GM12872 (cell line): Measurements from ENCODE around the gene NECTIN3.

Experiments used
- TF ChIP-seq, protein P1 (sequence below): IDR thresholded peaks from 3 replicates; pipeline ENCODE4 v1.5.1; 2011; ENCODE audit warnings: low read depth, mild to moderate bottlenecking, low read length, moderate library complexity; ENCODE audit not compliant: insufficient read depth

Gene NECTIN3

DNA sequence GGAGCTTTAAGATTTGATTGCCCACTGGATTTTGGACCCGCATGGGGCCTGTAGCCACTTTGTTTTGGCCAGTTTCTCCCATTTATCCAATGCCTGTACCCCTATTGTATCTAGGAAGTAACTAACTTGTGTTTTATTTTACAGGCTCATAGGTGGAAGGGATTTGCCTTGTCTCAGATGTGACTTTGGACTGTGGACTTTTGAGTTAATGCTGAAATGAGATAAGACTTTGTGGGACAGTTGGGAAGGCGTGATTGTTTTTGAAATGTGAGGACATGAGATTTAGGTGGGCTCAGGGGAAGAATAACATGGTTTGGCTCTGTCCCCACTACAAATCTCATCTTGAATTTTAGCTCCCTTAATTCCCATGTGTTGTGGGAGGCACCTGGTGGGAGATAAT, 30.7 kb upstream of the NECTIN3 start:
- TF ChIP-seq, protein P1, sequence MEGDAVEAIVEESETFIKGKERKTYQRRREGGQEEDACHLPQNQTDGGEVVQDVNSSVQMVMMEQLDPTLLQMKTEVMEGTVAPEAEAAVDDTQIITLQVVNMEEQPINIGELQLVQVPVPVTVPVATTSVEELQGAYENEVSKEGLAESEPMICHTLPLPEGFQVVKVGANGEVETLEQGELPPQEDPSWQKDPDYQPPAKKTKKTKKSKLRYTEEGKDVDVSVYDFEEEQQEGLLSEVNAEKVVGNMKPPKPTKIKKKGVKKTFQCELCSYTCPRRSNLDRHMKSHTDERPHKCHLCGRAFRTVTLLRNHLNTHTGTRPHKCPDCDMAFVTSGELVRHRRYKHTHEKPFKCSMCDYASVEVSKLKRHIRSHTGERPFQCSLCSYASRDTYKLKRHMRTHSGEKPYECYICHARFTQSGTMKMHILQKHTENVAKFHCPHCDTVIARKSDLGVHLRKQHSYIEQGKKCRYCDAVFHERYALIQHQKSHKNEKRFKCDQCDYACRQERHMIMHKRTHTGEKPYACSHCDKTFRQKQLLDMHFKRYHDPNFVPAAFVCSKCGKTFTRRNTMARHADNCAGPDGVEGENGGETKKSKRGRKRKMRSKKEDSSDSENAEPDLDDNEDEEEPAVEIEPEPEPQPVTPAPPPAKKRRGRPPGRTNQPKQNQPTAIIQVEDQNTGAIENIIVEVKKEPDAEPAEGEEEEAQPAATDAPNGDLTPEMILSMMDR: no peak

DNA sequence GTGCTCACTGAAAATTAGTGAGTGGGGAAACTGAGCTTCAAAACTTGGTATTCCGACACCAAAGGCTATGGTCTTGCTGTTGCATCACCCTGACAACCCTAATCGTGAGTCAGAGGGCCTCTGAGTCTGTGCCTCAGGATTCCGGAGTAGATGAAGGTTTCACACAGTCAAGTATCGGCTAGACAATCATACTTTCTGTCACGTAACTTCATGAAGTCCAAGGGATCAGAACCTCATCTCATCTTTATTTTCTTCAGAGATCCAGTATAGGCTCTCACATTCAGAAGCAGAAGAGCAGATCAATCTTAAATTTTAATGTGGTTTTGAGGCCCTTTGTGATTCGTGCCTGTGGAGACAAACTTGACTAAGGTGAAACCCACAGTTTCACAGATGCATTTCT, 26.1 kb upstream of the NECTIN3 start:
- TF ChIP-seq, protein P1: no peak

DNA sequence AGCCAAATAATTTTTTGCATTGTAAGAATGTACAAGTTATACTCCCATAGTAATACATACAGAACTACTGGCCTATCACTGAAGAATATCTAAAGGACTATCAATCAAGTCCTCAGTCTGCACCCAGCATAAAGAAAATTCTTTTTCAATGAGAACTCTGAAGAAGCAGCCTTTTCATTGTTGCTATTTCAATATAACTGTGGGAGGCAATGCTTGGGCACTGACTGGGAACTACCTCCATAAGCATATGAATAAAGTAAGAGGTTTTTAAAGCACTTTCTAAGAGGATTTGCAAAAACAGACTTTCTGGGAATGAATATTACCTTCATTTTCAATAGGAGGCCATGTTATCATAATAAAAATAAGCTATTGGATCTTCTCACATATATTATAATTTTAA, 24.6 kb upstream of the NECTIN3 start:
- TF ChIP-seq, protein P1: no peak

DNA sequence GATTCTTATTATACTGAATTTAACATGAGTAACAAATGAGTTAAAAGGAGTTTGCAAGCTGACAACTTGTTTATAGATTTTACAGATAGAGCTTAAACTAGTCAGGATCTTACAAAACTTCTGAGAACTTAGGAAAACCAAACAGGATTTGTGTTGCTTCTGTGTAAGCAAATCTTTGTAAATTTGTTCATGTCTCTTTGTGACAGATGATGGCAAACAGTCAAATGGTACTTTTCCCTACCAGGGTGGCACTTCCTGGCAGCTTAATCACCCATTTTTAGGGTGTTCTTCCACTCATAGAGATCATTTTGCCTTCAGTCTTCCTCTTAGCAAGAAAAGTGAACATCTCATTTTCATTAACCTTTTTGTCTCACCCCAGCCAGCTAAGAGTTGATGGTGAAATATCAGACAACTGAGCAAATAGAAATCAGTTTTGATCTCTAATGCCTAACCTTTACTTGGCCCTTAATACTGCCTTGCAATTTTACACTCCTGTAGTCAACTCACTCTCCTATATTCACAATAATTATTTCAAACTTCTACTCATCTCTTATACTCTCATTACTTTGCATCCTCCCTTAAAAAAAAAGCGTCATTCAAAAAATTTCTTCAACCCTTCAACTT, 23.7 kb upstream of the NECTIN3 start:
- TF ChIP-seq, protein P1: no peak

DNA sequence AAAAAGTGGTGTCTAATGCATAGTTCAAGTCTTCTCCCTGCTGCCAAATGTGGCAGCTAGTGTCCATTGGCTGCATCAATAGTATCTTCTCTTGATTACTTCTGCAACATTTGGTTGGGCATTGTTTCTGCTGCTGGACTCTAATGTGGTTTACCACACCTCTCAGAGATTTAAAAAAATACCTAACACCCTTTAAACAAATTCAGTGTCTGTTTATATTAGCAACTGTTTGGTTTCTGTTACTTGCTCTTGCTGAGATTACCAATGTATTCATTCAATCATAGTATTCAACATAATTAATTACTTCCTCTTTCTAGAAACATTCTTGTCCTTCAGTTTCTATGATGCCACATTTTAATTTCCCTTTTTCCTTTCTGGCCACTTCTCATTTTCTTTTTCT, 20.3 kb upstream of the NECTIN3 start:
- TF ChIP-seq, protein P1: no peak

DNA sequence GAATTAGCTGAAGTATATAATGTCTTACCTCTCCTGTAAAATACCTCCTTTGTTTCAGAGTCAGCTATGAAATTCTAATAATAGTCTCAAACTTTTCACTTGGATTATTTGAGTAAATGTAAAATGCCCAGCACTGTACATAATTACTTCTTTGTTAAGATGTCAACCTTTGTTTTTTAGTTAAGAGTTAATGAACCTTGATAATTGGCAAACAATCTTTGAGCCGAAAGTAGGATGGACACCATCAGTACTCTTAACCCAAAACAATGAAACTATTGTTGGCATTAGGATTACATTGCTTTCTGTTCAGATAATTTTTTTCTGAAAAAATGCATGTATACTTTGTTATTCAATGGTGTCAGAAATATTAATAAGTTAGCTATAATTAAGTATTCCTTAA, 3.0 kb upstream of the NECTIN3 start:
- TF ChIP-seq, protein P1: no peak

DNA sequence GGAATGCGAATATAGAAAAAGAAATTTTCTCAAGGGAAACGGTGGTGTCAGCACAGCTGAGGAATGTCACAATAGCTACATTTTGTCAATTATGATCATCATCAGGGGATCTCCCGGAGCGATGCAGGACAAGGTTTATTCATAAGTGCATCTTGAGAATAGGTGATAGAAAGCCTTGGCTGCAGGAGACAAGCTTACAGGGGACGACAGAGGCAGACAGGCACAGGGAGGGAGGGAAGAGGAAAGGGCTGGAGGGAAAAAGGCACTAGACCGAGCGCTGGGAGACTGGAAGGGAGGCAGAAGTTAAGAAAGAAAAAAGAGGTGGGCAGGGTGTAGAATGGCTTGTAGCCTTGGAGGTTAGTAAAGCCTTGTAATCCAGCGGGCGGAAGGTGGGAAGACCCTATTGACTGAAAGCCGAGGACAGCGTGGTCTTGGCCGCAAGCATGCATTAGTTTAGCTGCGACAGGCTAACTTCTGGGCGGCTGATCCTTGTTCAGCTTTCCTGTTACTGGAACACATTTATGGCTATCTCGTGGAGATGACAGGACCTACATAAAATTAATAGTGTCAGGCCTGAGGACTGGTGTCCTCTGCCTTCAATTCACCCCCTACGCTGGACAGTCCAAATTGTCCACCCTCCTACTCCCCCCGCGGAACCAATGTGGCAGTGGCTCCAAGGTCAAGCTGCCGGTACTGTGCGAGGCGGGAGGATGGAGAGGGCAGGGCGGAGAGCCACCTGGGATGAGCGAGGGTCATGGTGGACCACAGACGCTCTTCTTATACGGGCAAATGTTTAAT, 1.4 kb upstream of the NECTIN3 start:
- TF ChIP-seq, protein P1: no peak
